ENCODE results near the gene ABLIM2. TPM values are rescaled to one million over a fixed set of nuclear protein-coding genes. Genes with fewer than 3 reads are reported as not detected.

ABLIM2 gene
- total and polyA plus RNA-seq, 2 experiments from 2014 or later: 1.5 to 4.3 TPM

- H3K4me2 ChIP-seq: no peak overlapping the region
- H3K27me3 Mint-ChIP-seq (ENCODE audit: insufficient read depth, low read depth, poor library complexity): peaks cover 17% of the 10 kb centered on the region
- peak overlapping the region; percentile 47; the same call in 1 of the 2 replicates for H2AFZ ChIP-seq
- H3K79me2 ChIP-seq (replicated peaks; ENCODE audit: insufficient read depth): no peaks in the 10 kb centered on the region
- H3F3A ChIP-seq (replicated peaks; ENCODE audit: low read depth): no peaks in the 10 kb centered on the region
- no peak overlapping the region for H3K4me3 Mint-ChIP-seq
- no peaks in the 10 kb centered on the region for H3K9me2 ChIP-seq (ENCODE audit: insufficient read depth)
- TF ChIP-seq EZH2 (IDR thresholded peaks at IDR 0.05; ENCODE audit: low read depth, unreplicated experiment): no peak
- no peak for TF ChIP-seq JUNB (IDR thresholded peaks at IDR 0.05; ENCODE audit: unreplicated experiment)
- no peak for TF ChIP-seq CREB1 (CRISPR knock-in tag; IDR thresholded peaks at IDR 0.05; ENCODE audit: low read depth)
- TF ChIP-seq ETS1 (IDR thresholded peaks at IDR 0.05): no peak
- no peak for TF ChIP-seq STAT1 (IDR thresholded peaks at IDR 0.05; ENCODE audit: unreplicated experiment)
- TF ChIP-seq ZNF331 (CRISPR knock-in tag; IDR thresholded peaks at IDR 0.05; ENCODE audit: low read depth): no peak
- TF ChIP-seq POLR2AphosphoS5 (IDR thresholded peaks at IDR 0.05; ENCODE audit: low read depth): no peak
- H3K36me3 ChIP-seq (ENCODE audit: insufficient read depth): no peaks in the 10 kb centered on the region
- H3K4me1 ChIP-seq (ENCODE audit: insufficient read depth): peaks cover 9% of the 10 kb centered on the region
- H3K4me1 Mint-ChIP-seq: peaks cover 21% of the 10 kb centered on the region
- H3K36me3 Mint-ChIP-seq (ENCODE audit: low read depth): no peaks in the 10 kb centered on the region
- H3K9me3 Mint-ChIP-seq: no peaks in the 10 kb centered on the region
- DNase-seq (ENCODE audit: low spot score) (no peak), ATAC-seq (no peak)
- no peaks in the 10 kb centered on the region for H4K20me1 ChIP-seq (replicated peaks; ENCODE audit: insufficient read depth)
- H3K27ac Mint-ChIP-seq: no peak overlapping the region
- no peak overlapping the region for H3K4me3 ChIP-seq
- H3K27ac ChIP-seq (ENCODE audit: low read depth): no peak overlapping the region
- no peaks in the 10 kb centered on the region for H3K27me3 ChIP-seq (ENCODE audit: insufficient read depth)
These were observed 212.8 kb downstream of the ABLIM2 start for GRCh38 chr4:7945709-7946380.

- H3K4me3 Mint-ChIP-seq: no peak overlapping the region
- H3F3A ChIP-seq (replicated peaks; ENCODE audit: low read depth): no peaks in the 10 kb centered on the region
- H2AFZ ChIP-seq: no peak overlapping the region
- no peak overlapping the region for H3K4me2 ChIP-seq
- no peaks in the 10 kb centered on the region for H3K9me2 ChIP-seq (ENCODE audit: insufficient read depth)
- H3K4me1 ChIP-seq (ENCODE audit: insufficient read depth): peaks cover 12% of the 10 kb centered on the region
- no peak overlapping the region for H3K27ac ChIP-seq (ENCODE audit: low read depth)
- H3K36me3 Mint-ChIP-seq (ENCODE audit: low read depth): no peaks in the 10 kb centered on the region
- ATAC-seq (no peak), DNase-seq (ENCODE audit: low spot score) (no peak)
- no peak overlapping the region for H3K4me3 ChIP-seq
- H4K20me1 ChIP-seq (replicated peaks; ENCODE audit: insufficient read depth): no peaks in the 10 kb centered on the region
- no peaks in the 10 kb centered on the region for H3K36me3 ChIP-seq (ENCODE audit: insufficient read depth)
- no peak overlapping the region for H3K27ac Mint-ChIP-seq
- H3K79me2 ChIP-seq (replicated peaks; ENCODE audit: insufficient read depth): no peaks in the 10 kb centered on the region
- no peaks in the 10 kb centered on the region for H3K27me3 ChIP-seq (ENCODE audit: insufficient read depth)
- no peaks in the 10 kb centered on the region for H3K9me3 Mint-ChIP-seq
- H3K4me1 Mint-ChIP-seq: peaks cover 26% of the 10 kb centered on the region
- H3K27me3 Mint-ChIP-seq (ENCODE audit: insufficient read depth, low read depth, poor library complexity): peaks cover 16% of the 10 kb centered on the region
- TF ChIP-seq REST (IDR thresholded peaks at IDR 0.05; ENCODE audit: unreplicated experiment) (no peak), CTCF (conservative IDR thresholded peaks at IDR 0.05; ENCODE audit: low read depth in 2 of 2) (no peak), EZH2 (IDR thresholded peaks at IDR 0.05; ENCODE audit: low read depth, unreplicated experiment) (no peak), ETS1 (IDR thresholded peaks at IDR 0.05) (no peak), ZNF114 (CRISPR knock-in tag; IDR thresholded peaks at IDR 0.05) (no peak)
These were observed 213.9 kb downstream of the ABLIM2 start for GRCh38 chr4:7944599-7945220.
